Psoas muscle (tissue), 8 donors: ENCODE measurements around the gene PLG. TPM values are rescaled to one million over a fixed set of nuclear protein-coding genes. Genes with fewer than 3 reads are reported as not detected.

Experiments
- ATAC-seq, 4 donors: fragments of 200-7000 bp; cut with Tn5 transposase; one replicate each; pipeline ENCODE4 v1.9.1; 2020; ENCODE audit warnings: moderate library complexity in 3 of 4, mild to moderate bottlenecking in 2 of 4
- DNase-seq, 2 donors: peaks; one replicate each; pipeline ENCODE4 v3.0.0-alpha.2; 2020
- H3K27ac ChIP-seq: fragments of 200-600 bp; one replicate; pipeline ENCODE4 v1.8.0; 2022
- H3K27me3 ChIP-seq, 3 donors: fragments of 200-600 bp in 1 of 3; one replicate each; pipeline versions ENCODE4 v1.6.1 to v1.8.0; 2013 to 2022; ENCODE audit warnings: low read length in 2 of 3, mild to moderate bottlenecking in 2 of 3, moderate library complexity in 1 of 3; ENCODE audit not compliant: insufficient read depth in 3 of 3
- H3K36me3 ChIP-seq, 2 donors: fragments of 200-600 bp in 1 of 2; one replicate each; pipeline versions ENCODE4 v1.6.1 to v1.8.0; 2013 to 2022; ENCODE audit warnings: low read depth in 1 of 2, mild to moderate bottlenecking in 1 of 2, moderate library complexity in 1 of 2; ENCODE audit not compliant: insufficient read depth in 1 of 2
- H3K4me1 ChIP-seq: fragments of 200-600 bp; one replicate; pipeline ENCODE4 v1.8.0; 2022
- H3K4me3 ChIP-seq: fragments of 200-600 bp; one replicate; pipeline ENCODE4 v1.8.0; 2022; ENCODE audit warnings: mild to moderate bottlenecking
- H3K9me3 ChIP-seq: fragments of 200-600 bp; one replicate; pipeline ENCODE4 v1.8.0; 2022
- WGBS, 3 donors: extraction: QIAGEN DNeasy Blood & Tissue Kit; methylation state at CpG; one replicate each; pipeline versions ENCODE4 v1.1.6 to v1.1.7; 2013; 5-methylcytosine and 5-hydroxymethylcytosine counted together
- intact Hi-C, 2 donors: fragments of 100-400 bp; cut with DNase I; formaldehyde crosslinking; loops; one replicate each; pipeline versions ENCODE4 v1.11.0 to v1.14.2; 2022
- polyA plus RNA-seq, 3 donors: library from polyadenylated mRNA; stranded (reverse); fragments of 200-250 nt; gene quantifications; one replicate each; pipeline ENCODE4 v1.2.3, GENCODE V29; 2013
- total RNA-seq, 4 donors: library from RNA; stranded (reverse); fragmentation: NEBNext Ultra II Directional in 2 of 4; extraction: Animal tissue kit (Norgen Biotek cat#: 25700) in 2 of 4; gene quantifications; one replicate each; pipeline versions ENCODE4 v1.2.1 to v1.2.4, GENCODE V29; 2021 to 2023
- TF ChIP-seq, protein P1 (sequence below): fragments of 200-600 bp; IDR thresholded peaks from one replicate; pipeline ENCODE4 v1.8.0; 2022; ENCODE audit warnings: antibody characterized with exemption
- donor health status: healthy with polysubstance abuse.
- donor health status: DM: no; HTN: no; CAD: no; lungs with moderate emphysema.
- donor health status: Bipolar disorder and iron deficiency.
- donor health status: healthy.
- donor health status: DM: yes; HTN: yes; CAD: no.
- donor health status: DM: no; HTN: no; CAD: no.
- donor health status: DM: no; HTN: no; CAD: no.
- donor health status: DM: yes; HTN: yes; CAD: no.

The PLG gene
- total and polyA plus RNA-seq, 7 donors: 0.20 to 0.64 TPM; not detected in 5

DNA sequence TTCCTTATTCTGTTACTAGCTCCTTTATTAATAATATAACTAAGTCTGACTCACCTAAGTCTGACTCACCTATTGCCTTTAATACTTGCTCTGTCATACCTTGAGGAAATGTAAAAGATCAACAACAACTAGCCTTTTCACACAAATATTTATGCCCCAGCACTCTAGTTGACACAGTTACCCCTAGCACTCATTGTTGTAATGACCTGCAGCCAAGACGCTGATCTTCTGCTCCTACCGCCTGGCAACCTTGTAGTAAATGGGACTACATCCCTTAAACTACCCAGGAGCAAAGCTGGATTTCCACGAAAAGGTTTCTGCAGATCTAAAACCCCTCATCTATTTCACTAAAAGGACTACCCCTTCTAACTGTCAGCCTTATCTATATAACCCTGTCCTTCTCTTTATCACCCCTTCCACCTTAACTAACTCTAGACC lies 90.0 kb downstream of the PLG start:
- Histone ChIP-seq H3K36me3 (no peaks in the 10 kb centered on the region), H3K9me3 (no peaks in the 10 kb centered on the region), H3K27ac (no peak overlapping the region), H3K4me1 (no peaks in the 10 kb centered on the region), H3K27me3 (no peaks in the 10 kb centered on the region), H3K4me3 (no peak overlapping the region)
- no peak for DNase-seq
- TF ChIP-seq, protein P1, sequence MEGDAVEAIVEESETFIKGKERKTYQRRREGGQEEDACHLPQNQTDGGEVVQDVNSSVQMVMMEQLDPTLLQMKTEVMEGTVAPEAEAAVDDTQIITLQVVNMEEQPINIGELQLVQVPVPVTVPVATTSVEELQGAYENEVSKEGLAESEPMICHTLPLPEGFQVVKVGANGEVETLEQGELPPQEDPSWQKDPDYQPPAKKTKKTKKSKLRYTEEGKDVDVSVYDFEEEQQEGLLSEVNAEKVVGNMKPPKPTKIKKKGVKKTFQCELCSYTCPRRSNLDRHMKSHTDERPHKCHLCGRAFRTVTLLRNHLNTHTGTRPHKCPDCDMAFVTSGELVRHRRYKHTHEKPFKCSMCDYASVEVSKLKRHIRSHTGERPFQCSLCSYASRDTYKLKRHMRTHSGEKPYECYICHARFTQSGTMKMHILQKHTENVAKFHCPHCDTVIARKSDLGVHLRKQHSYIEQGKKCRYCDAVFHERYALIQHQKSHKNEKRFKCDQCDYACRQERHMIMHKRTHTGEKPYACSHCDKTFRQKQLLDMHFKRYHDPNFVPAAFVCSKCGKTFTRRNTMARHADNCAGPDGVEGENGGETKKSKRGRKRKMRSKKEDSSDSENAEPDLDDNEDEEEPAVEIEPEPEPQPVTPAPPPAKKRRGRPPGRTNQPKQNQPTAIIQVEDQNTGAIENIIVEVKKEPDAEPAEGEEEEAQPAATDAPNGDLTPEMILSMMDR: no peak
- no peak for ATAC-seq
- 81 to 92% (median 91%) methylated on average over 3 of the region's 3 CpGs for WGBS, 3 donors
- intact Hi-C loops: no loop called here

DNA sequence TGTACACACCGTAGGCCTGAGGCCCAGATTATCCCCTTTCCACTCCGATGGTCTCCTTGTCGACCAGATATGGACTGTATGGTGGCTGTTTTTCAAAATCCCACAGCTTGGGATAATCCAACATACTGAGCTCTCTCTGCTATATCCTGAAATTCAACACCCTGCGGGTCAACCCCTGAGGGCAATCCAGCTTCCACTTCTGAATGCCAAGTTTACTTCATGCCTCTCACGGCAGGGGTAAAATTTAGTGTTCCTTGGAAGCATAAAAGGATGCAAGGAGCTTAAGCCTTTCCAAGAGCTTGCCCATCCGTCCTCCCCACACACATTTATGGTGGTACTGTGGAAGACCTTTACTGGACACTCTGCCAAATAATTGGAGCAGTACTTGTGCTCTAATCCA lies 90.7 kb downstream of the PLG start:
- DNase-seq (no peak), ATAC-seq (no peak)
- Histone ChIP-seq H3K4me1 (no peaks in the 10 kb centered on the region), H3K27me3 (no peaks in the 10 kb centered on the region), H3K9me3 (no peaks in the 10 kb centered on the region), H3K36me3 (no peaks in the 10 kb centered on the region), H3K4me3 (no peak overlapping the region), H3K27ac (no peak overlapping the region)
- intact Hi-C loops: no loop called here
- WGBS, 3 donors: 47 to 53% (median 49%) methylated on average over 6 of the region's 6 CpGs
- TF ChIP-seq, protein P1: no peak

DNA sequence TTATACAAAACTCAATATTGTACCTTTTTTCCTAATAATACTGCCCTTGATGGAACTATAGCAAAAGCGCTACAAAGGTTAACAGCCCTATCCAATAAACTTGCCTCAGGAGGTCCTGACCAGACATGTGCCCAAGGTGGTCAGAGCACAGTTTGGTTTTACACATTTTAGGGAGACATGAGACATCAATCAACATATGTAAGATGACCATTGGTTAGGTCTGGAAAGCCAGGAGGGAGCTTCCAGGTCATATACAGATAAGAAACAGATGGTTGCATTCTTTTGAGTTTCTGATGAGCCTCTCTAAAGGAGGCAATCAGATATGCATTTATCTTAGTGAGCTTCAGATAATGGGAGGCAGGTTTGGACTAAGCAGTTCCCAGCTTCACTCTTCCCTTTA lies 91.6 kb downstream of the PLG start:
- no peak overlapping the region for H3K4me3 ChIP-seq
- H3K27me3 ChIP-seq: no peaks in the 10 kb centered on the region
- no peak overlapping the region for H3K27ac ChIP-seq
- 88 to 94% (median 93%) methylated on average over 1 of the region's 1 CpG for WGBS, 3 donors
- H3K36me3 ChIP-seq: no peaks in the 10 kb centered on the region
- intact Hi-C loops: no loop called here
- H3K9me3 ChIP-seq: no peaks in the 10 kb centered on the region
- DNase-seq: no peak
- no peaks in the 10 kb centered on the region for H3K4me1 ChIP-seq
- TF ChIP-seq, protein P1: no peak
- no peak for ATAC-seq

DNA sequence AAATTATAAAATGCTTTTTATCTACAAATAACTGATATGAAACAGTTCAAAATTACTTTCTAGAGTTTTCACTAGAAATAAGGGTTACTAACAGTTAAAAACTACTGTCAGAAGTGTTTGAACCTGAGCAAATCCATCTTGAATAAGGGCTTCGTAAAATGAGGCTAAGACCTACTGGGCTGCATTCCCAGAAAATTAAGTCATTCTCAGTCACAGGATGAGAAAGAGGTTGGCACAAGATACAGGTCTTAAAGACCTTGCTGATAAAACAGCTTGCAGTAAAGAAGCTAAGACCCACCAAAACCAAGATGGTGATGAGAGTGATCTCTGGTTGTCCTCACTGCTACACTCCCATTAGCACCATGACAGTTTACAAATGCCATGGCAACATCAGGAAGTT lies 93.7 kb downstream of the PLG start:
- H3K9me3 ChIP-seq: no peaks in the 10 kb centered on the region
- intact Hi-C loops: no loop called here
- 9 to 19% (median 14%) methylated on average over 1 of the region's 1 CpG for WGBS, 3 donors
- H3K4me1 ChIP-seq: no peaks in the 10 kb centered on the region
- no peaks in the 10 kb centered on the region for H3K27me3 ChIP-seq
- ATAC-seq (no peak), DNase-seq (no peak)
- H3K27ac ChIP-seq: no peak overlapping the region
- H3K36me3 ChIP-seq: no peaks in the 10 kb centered on the region
- no peak overlapping the region for H3K4me3 ChIP-seq
- TF ChIP-seq, protein P1: no peak

DNA sequence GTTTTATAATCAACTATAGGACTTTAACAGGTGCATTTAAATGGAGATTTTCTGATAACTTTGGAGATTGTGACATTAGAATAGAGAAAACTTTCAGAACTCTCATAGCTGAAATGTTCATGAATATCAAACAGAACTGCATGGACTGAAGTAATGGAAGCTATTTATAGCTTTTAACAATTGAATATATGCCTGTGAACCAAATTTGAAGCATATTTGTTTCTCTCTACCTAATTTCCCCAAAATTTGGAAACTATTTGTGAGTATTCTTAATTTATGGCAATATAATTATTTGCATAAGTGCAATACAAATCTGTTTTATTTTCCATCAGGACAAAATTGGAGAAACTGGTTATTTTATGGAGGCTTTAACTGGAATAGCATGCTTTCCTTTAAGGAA lies 96.6 kb downstream of the PLG start:
- no peak overlapping the region for H3K27ac ChIP-seq
- intact Hi-C loops: no loop called here
- ATAC-seq: no peak

More for the DNA sequence above, 96.6 kb downstream of the PLG start:
- H3K4me3 ChIP-seq: no peak overlapping the region
- no peaks in the 10 kb centered on the region for H3K9me3 ChIP-seq
- no peak for DNase-seq
- H3K36me3 ChIP-seq: no peaks in the 10 kb centered on the region
- TF ChIP-seq, protein P1: no peak
- no peaks in the 10 kb centered on the region for H3K27me3 ChIP-seq
- no peaks in the 10 kb centered on the region for H3K4me1 ChIP-seq
